HCT116 (cell line): ENCODE results near the gene PCSK6. TPM values are rescaled to one million over a fixed set of nuclear protein-coding genes. Genes with fewer than 3 reads are reported as not detected.

Source experiments
- ATAC-seq: fragments of 200-7000 bp; cut with Tn5 transposase; 2 replicates; pipeline ENCODE4 v1.9.1; 2020; ENCODE audit warnings: mild to moderate bottlenecking, moderate library complexity
- BruUV-seq: library from RNA; stranded (reverse); fragments of 400-500 nt; replicated peaks from 2 replicates; lab custom pipeline; 2021; lab: Mats Ljungman, UMichigan
- CTCF ChIA-PET: fragments of 300-600 bp; sonication (Branson Sonifier 250); formaldehyde crosslinking; loops from one replicate; lab custom pipeline; 2021; ENCODE audit warnings: antibody characterized with exemption; lab: Charles Lee
- POLR2A ChIA-PET: fragments of 300-600, 350-600 bp; sonication (Branson Sonifier 250); formaldehyde crosslinking; loops from one replicate; lab custom pipeline; 2021; ENCODE audit warnings: antibody characterized with exemption; lab: Charles Lee
- RAD21 ChIA-PET, 2 experiments: fragments of 300-600 bp; sonication (Branson Sonifier 250); formaldehyde crosslinking; loops; one replicate each; lab custom pipeline; 2023; ENCODE audit warnings: low total read pairs in 2 of 2; ENCODE audit not compliant: uncharacterized antibody in 2 of 2, unreplicated experiment in 2 of 2, low non-redundant PET in 1 of 2; lab: Charles Lee
- DNase-seq: peaks from one replicate; pipeline ENCODE4 v3.0.0-alpha.2; 2010; ENCODE audit warnings: low read depth, low spot score
- H2AFZ ChIP-seq: fragments of 200-600 bp; shearing (Covaris generic), sonication (generic); 2 replicates; pipeline ENCODE4 v1.6.1; 2017; ENCODE audit warnings: low read depth, mixed run types, mixed read lengths, antibody characterized with exemption, low read length; ENCODE audit not compliant: poor library complexity, severe bottlenecking
- H3K27ac ChIP-seq: 2 replicates; pipeline ENCODE4 v1.5.1; 2012; ENCODE audit warnings: low read depth, low read length
- H3K27me3 ChIP-seq: fragments of 200-600 bp; sonication (generic); 2 replicates; pipeline ENCODE4 v1.6.1; 2016; ENCODE audit warnings: mixed run types, low read length, mixed read lengths; ENCODE audit not compliant: insufficient read depth
- H3K36me3 ChIP-seq, 2 experiments: fragments of 200-500 bp in 1 of 2; fragments of 200-600 bp in 1 of 2; sonication (Bioruptor generic) in 1 of 2; sonication (generic) in 1 of 2; 2 replicates each; pipeline versions ENCODE4 v1.5.1 to v1.6.1; 2014 to 2016; ENCODE audit warnings: low read length in 2 of 2, inconsistent platforms in 1 of 2, mixed read lengths in 1 of 2, mixed run types in 1 of 2; ENCODE audit not compliant: insufficient read depth in 2 of 2, control insufficient read depth in 1 of 2
- H3K4me1 ChIP-seq, 2 experiments: fragments of 200-600 bp in 1 of 2; sonication (generic) in 1 of 2; 2 replicates each; pipeline versions ENCODE4 v1.5.1 to v1.6.1; 2012 to 2017; ENCODE audit warnings: low read length in 2 of 2, inconsistent platforms in 1 of 2, mild to moderate bottlenecking in 1 of 2, mixed read lengths in 1 of 2, mixed run types in 1 of 2, moderate library complexity in 1 of 2; ENCODE audit not compliant: insufficient read depth in 2 of 2, control insufficient read depth in 1 of 2
- H3K4me2 ChIP-seq: fragments of 200-600 bp; sonication (generic); 2 replicates; pipeline ENCODE4 v1.6.1; 2017; ENCODE audit warnings: mixed run types, low read length, mixed read lengths
- H3K4me3 ChIP-seq, 2 experiments: fragments of 200-600 bp in 1 of 2; sonication (generic) in 1 of 2; replicated peaks in 1 of 2; 2 replicates each; pipeline ENCODE4 v1.5.1; 2011 to 2016; ENCODE audit warnings: low read length in 2 of 2, control low read depth in 1 of 2, low read depth in 1 of 2, mild to moderate bottlenecking in 1 of 2, mixed read lengths in 1 of 2, mixed run types in 1 of 2
- H3K79me2 ChIP-seq: fragments of 200-600 bp; sonication (generic); 2 replicates; pipeline ENCODE4 v1.6.1; 2017; ENCODE audit warnings: mild to moderate bottlenecking, mixed run types, low read length, moderate library complexity, mixed read lengths; ENCODE audit not compliant: insufficient read depth
- H3K9ac ChIP-seq: fragments of 200-600 bp; sonication (generic); 2 replicates; pipeline ENCODE4 v1.6.1; 2016; ENCODE audit warnings: low read length, mixed read lengths
- H3K9me2 ChIP-seq: fragments of 200-600 bp; sonication (generic), shearing (Covaris generic); 2 replicates; pipeline ENCODE4 v1.6.1; 2017; ENCODE audit warnings: mixed run types, mild to moderate bottlenecking, moderate library complexity; ENCODE audit not compliant: insufficient read depth
- H3K9me3 ChIP-seq, 2 experiments: fragments of 200-500 bp in 1 of 2; fragments of 200-600 bp in 1 of 2; sonication (Bioruptor generic) in 1 of 2; sonication (generic) in 1 of 2; 2 replicates each; pipeline ENCODE4 v1.6.1; 2014 to 2017; ENCODE audit warnings: low read length in 2 of 2, mixed read lengths in 2 of 2, inconsistent platforms in 1 of 2, low read depth in 1 of 2, mild to moderate bottlenecking in 1 of 2, mixed run types in 1 of 2, moderate library complexity in 1 of 2; ENCODE audit not compliant: control insufficient read depth in 1 of 2, insufficient read depth in 1 of 2
- H4K20me1 ChIP-seq: fragments of 200-600 bp; sonication (generic), shearing (Covaris generic); 2 replicates; pipeline ENCODE4 v1.6.1; 2017; ENCODE audit warnings: mixed run types, mild to moderate bottlenecking, moderate library complexity; ENCODE audit not compliant: insufficient read depth
- EGR1 ChIP-seq: IDR thresholded peaks from 2 replicates; pipeline ENCODE4 v1.6.1; 2012; ENCODE audit warnings: low read depth
- ELF1 ChIP-seq: IDR thresholded peaks from 2 replicates; pipeline ENCODE4 v1.6.1; 2012; ENCODE audit warnings: low read depth, borderline replicate concordance
- FOSL1 ChIP-seq: IDR thresholded peaks from 2 replicates; pipeline ENCODE4 v1.6.1; 2012; ENCODE audit warnings: low read depth
- POLR2A ChIP-seq: IDR thresholded peaks from 2 replicates; pipeline ENCODE4 v1.7.0; 2011; ENCODE audit warnings: borderline replicate concordance; ENCODE audit not compliant: insufficient read depth, insufficient read length; ENCODE audit errors: extremely low read depth
- POLR2AphosphoS5 ChIP-seq: IDR thresholded peaks from 2 replicates; pipeline ENCODE4 v1.6.1; 2011; ENCODE audit warnings: mild to moderate bottlenecking, low read depth, low read length, moderate library complexity
- SRF ChIP-seq: IDR thresholded peaks from 2 replicates; pipeline ENCODE4 v1.6.1; 2012; ENCODE audit warnings: low read depth
- ZFX ChIP-seq: fragments of 450-650 bp; IDR thresholded peaks from 2 replicates; pipeline ENCODE4 v1.6.1; 2017
- intact Hi-C: fragments of 100-400 bp; cut with micrococcal nuclease; formaldehyde crosslinking; loops from 2 replicates; pipeline ENCODE4 v1.10.0; 2022
- total RNA-seq: library from RNA; stranded (reverse); gene quantifications from one replicate; pipeline ENCODE4 v1.2.1, GENCODE V29; 2021; ENCODE audit not compliant: unreplicated experiment
- TF ChIP-seq, protein P1 (sequence below), 3 experiments: fragments of 200-600 bp in 1 of 3; sonication (generic) in 1 of 3; IDR thresholded peaks in 2 of 3; conservative IDR thresholded peaks in 1 of 3; 2 replicates each; pipeline ENCODE4 v1.5.1; 2012 to 2017; ENCODE audit warnings: low read depth in 2 of 3, low read length in 2 of 3, antibody characterized with exemption in 1 of 3, borderline replicate concordance in 1 of 3, control low read depth in 1 of 3, mild to moderate bottlenecking in 1 of 3, mixed read lengths in 1 of 3, mixed run types in 1 of 3, moderate library complexity in 1 of 3; ENCODE audit not compliant: insufficient read depth in 1 of 3
- TF ChIP-seq, protein P2 (sequence below): IDR thresholded peaks from 2 replicates; pipeline ENCODE4 v1.6.1; 2012

The PCSK6 gene
- total RNA-seq, 1 experiment from 2014 or later: 13.5 TPM

DNA sequence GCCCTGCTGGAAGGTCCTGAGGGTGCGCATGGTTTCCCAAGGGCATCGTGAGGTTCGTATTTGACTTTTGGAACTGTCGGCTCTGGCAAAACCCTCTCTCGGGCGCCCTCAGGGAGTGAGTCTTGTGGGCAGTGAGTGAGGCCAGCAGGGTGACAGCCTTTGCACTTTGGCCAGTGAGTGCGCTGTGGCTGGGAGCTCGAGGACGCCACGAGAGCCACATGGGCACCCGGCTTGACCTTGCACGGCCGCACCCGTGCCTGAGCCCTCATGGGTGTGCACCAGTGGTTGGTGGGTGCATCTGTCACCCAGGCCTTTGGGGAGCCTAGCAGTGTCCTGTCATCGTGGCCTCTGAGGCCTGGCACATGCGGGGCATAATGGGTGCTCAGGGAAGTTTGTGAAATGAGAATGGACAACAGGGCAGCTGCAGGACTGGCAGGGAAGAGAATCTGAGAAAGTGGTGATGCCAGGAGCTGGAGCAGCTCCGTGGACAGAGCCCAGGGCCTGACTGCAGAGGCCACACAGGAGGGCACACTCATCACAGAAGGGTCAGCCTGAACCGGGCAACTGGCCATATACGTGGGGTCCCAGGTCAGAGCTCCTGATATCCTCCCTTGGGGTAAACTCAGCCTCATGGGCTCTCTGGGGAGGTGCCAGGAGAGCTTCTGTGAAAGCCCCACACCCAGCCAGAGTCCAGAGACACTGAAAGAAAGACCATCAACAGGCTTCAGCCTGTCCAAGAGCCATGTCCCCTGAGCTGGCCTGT, 164.1 kb downstream of the PCSK6 start:
- Histone ChIP-seq H3K4me1 (no peaks in the 10 kb centered on the region), H3K79me2 (no peaks in the 10 kb centered on the region), H3K36me3 (no peaks in the 10 kb centered on the region), H3K9ac (no peak overlapping the region), H3K4me3 (no peak overlapping the region), H3K4me2 (no peak overlapping the region), H3K9me3 (no peaks in the 10 kb centered on the region), H3K27me3 (no peaks in the 10 kb centered on the region)
- RAD21 ChIA-PET: no interaction called here
- no peak for TF ChIP-seq SRF
- TF ChIP-seq POLR2AphosphoS5: no peak
- no peak for TF ChIP-seq ELF1
- TF ChIP-seq, all 23 proteins: peak for 0
- DNase-seq (no peak), ATAC-seq (no peak)
- CTCF ChIA-PET: no interaction called here
- H2AFZ ChIP-seq: no peak overlapping the region
- no TSS peak for BruUV-seq
- H4K20me1 ChIP-seq: no peaks in the 10 kb centered on the region
- H3K9me2 ChIP-seq: no peaks in the 10 kb centered on the region
- no peak overlapping the region for H3K27ac ChIP-seq
- POLR2A ChIA-PET: no interaction called here
- intact Hi-C loops: no loop called here

DNA sequence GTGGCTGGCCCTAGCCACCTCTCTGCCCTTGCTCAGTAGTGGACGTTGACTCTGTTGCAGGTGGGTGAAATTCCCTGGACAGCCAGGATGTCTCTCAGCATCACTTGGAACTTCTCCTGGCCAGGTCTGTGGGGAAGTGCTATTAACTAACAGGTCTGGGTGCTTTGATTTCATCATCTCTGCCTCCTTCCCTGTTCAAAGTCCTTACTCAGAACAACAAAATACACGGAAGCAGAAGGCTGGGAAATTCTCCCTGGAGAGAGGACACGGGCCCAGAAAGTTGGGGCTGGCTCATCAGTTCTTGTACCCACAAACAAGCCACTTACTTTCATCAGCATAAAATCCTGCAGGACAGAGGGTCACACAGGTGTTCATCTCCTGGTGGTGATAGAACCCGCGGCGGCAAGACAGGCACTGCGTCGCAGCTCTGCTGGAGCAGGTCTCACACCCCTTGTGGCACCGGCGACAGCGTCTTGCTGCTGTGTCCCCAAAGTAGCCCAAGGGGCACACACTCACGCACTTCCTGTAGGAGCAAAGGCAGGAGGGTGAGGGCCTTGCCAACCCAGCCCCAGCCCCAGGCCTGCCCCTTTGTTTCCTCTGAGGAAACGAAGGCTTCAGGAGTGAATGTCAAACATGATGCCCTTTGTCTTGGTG, 164.9 kb downstream of the PCSK6 start:
- Histone ChIP-seq H3K9ac (no peak overlapping the region), H3K4me2 (no peak overlapping the region), H3K27me3 (no peaks in the 10 kb centered on the region), H3K4me1 (no peaks in the 10 kb centered on the region), H3K36me3 (no peaks in the 10 kb centered on the region), H2AFZ (no peak overlapping the region), H4K20me1 (no peaks in the 10 kb centered on the region), H3K4me3 (no peak overlapping the region), H3K79me2 (no peaks in the 10 kb centered on the region), H3K27ac (no peak overlapping the region), H3K9me3 (no peaks in the 10 kb centered on the region), H3K9me2 (no peaks in the 10 kb centered on the region)
- POLR2A ChIA-PET: no interaction called here
- DNase-seq: no peak
- RAD21 ChIA-PET: no interaction called here
- no peak for TF ChIP-seq FOSL1
- TF ChIP-seq, protein P1, sequence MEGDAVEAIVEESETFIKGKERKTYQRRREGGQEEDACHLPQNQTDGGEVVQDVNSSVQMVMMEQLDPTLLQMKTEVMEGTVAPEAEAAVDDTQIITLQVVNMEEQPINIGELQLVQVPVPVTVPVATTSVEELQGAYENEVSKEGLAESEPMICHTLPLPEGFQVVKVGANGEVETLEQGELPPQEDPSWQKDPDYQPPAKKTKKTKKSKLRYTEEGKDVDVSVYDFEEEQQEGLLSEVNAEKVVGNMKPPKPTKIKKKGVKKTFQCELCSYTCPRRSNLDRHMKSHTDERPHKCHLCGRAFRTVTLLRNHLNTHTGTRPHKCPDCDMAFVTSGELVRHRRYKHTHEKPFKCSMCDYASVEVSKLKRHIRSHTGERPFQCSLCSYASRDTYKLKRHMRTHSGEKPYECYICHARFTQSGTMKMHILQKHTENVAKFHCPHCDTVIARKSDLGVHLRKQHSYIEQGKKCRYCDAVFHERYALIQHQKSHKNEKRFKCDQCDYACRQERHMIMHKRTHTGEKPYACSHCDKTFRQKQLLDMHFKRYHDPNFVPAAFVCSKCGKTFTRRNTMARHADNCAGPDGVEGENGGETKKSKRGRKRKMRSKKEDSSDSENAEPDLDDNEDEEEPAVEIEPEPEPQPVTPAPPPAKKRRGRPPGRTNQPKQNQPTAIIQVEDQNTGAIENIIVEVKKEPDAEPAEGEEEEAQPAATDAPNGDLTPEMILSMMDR (IDR thresholded peaks at IDR 0.05 in 2 of 3, conservative IDR thresholded peaks at IDR 0.05 in 1 of 3; ENCODE audit: borderline replicate concordance in 1 of 3, insufficient read depth in 1 of 3, low read depth in 2 of 3, low read length in 2 of 3): no peak
- no peak for TF ChIP-seq SRF
- no peak for TF ChIP-seq POLR2A
- TF ChIP-seq ZFX: no peak
- TF ChIP-seq, protein P2, sequence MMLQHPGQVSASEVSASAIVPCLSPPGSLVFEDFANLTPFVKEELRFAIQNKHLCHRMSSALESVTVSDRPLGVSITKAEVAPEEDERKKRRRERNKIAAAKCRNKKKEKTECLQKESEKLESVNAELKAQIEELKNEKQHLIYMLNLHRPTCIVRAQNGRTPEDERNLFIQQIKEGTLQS: no peak
- TF ChIP-seq EGR1: no peak
- no TSS peak for BruUV-seq
- ATAC-seq: no peak
- intact Hi-C loops: no loop called here
- CTCF ChIA-PET: no interaction called here
